Measurements from ENCODE around the gene GLCCI1.

GLCCI1 gene

GRCh38 chr7:8130663-8131062 lies 162.1 kb downstream of the GLCCI1 start:
- no peak overlapping the region for H3K27ac ChIP-seq (ENCODE audit: low read depth, low read length, poor library complexity, severe bottlenecking)
- H3K4me3 ChIP-seq (ENCODE audit: low read depth, low read length, poor library complexity, severe bottlenecking): no peak overlapping the region
- peaks cover 52% of the 10 kb centered on the region for H3K4me1 ChIP-seq (ENCODE audit: insufficient read depth, low read length, severe bottlenecking)
- H3K9me2 ChIP-seq (ENCODE audit: low read depth, low read length): no peaks in the 10 kb centered on the region
- H3K4me2 ChIP-seq (ENCODE audit: low read length): no peak overlapping the region
- no peaks in the 10 kb centered on the region for H3K9me3 ChIP-seq (ENCODE audit: low read length)
- no peak overlapping the region for H2AFZ ChIP-seq (ENCODE audit: low read length)
- H3K79me2 ChIP-seq (ENCODE audit: insufficient read depth, low read length): no peaks in the 10 kb centered on the region
- no peaks in the 10 kb centered on the region for H4K20me1 ChIP-seq (ENCODE audit: insufficient read depth, low read length)
- H3K9ac ChIP-seq (ENCODE audit: low read length): no peak overlapping the region
- TF ChIP-seq EZH2 (IDR thresholded peaks at IDR 0.05; ENCODE audit: borderline replicate concordance, low read length) (no peak), CTCF (IDR thresholded peaks at IDR 0.05; ENCODE audit: low read length) (no peak)
- H3K36me3 ChIP-seq (ENCODE audit: insufficient read depth, low read length): no peaks in the 10 kb centered on the region
- H3K27me3 ChIP-seq (ENCODE audit: insufficient read depth, low read length): no peaks in the 10 kb centered on the region
- no peaks in the 10 kb centered on the region for H3F3A ChIP-seq (ENCODE audit: insufficient read depth, low read length)

- no peaks in the 10 kb centered on the region for H3K9me3 ChIP-seq (ENCODE audit: low read length)
- no peak overlapping the region for H3K4me2 ChIP-seq (ENCODE audit: low read length)
- no peak overlapping the region for H2AFZ ChIP-seq (ENCODE audit: low read length)
- no peaks in the 10 kb centered on the region for H3K36me3 ChIP-seq (ENCODE audit: insufficient read depth, low read length)
- H3K27me3 ChIP-seq (ENCODE audit: insufficient read depth, low read length): no peaks in the 10 kb centered on the region
- H4K20me1 ChIP-seq (ENCODE audit: insufficient read depth, low read length): no peaks in the 10 kb centered on the region
- no peaks in the 10 kb centered on the region for H3F3A ChIP-seq (ENCODE audit: insufficient read depth, low read length)
- no peak overlapping the region for H3K9ac ChIP-seq (ENCODE audit: low read length)
- TF ChIP-seq CTCF (IDR thresholded peaks at IDR 0.05; ENCODE audit: low read length) (no peak), EZH2 (IDR thresholded peaks at IDR 0.05; ENCODE audit: borderline replicate concordance, low read length) (no peak)
- no peaks in the 10 kb centered on the region for H3K79me2 ChIP-seq (ENCODE audit: insufficient read depth, low read length)
- no peaks in the 10 kb centered on the region for H3K9me2 ChIP-seq (ENCODE audit: low read depth, low read length)
- peak overlapping the region; percentile 24 for H3K27ac ChIP-seq (ENCODE audit: low read depth, low read length, poor library complexity, severe bottlenecking)
- no peak overlapping the region for H3K4me3 ChIP-seq (ENCODE audit: low read depth, low read length, poor library complexity, severe bottlenecking)
- H3K4me1 ChIP-seq (ENCODE audit: insufficient read depth, low read length, severe bottlenecking): peaks cover 39% of the 10 kb centered on the region
These were observed 163.4 kb downstream of the GLCCI1 start for GRCh38 chr7:8131694-8132605.

GRCh38 chr7:8133188-8133848 lies 164.7 kb downstream of the GLCCI1 start:
- Histone ChIP-seq H4K20me1 (ENCODE audit: insufficient read depth, low read length) (no peaks in the 10 kb centered on the region), H3K9me3 (ENCODE audit: low read length) (no peaks in the 10 kb centered on the region), H3K4me2 (ENCODE audit: low read length) (no peak overlapping the region), H3K36me3 (ENCODE audit: insufficient read depth, low read length) (no peaks in the 10 kb centered on the region), H3K27ac (ENCODE audit: low read depth, low read length, poor library complexity, severe bottlenecking) (no peak overlapping the region), H3K4me3 (ENCODE audit: low read depth, low read length, poor library complexity, severe bottlenecking) (no peak overlapping the region), H3K79me2 (ENCODE audit: insufficient read depth, low read length) (no peaks in the 10 kb centered on the region), H3K27me3 (ENCODE audit: insufficient read depth, low read length) (no peaks in the 10 kb centered on the region), H2AFZ (ENCODE audit: low read length) (no peak overlapping the region), H3K4me1 (ENCODE audit: insufficient read depth, low read length, severe bottlenecking) (peaks cover 34% of the 10 kb centered on the region), H3K9ac (ENCODE audit: low read length) (no peak overlapping the region), H3F3A (ENCODE audit: insufficient read depth, low read length) (no peaks in the 10 kb centered on the region), H3K9me2 (ENCODE audit: low read depth, low read length) (no peaks in the 10 kb centered on the region)
- TF ChIP-seq CTCF (IDR thresholded peaks at IDR 0.05; ENCODE audit: low read length) (no peak), EZH2 (IDR thresholded peaks at IDR 0.05; ENCODE audit: borderline replicate concordance, low read length) (no peak)

Data from OCI-LY1 (cell line).